DOHH2 (cell line): ENCODE data around the gene ABLIM2.

Experiments used
- H3F3A ChIP-seq: fragments of 200-600 bp; sonication (generic), shearing (Covaris generic); 2 replicates; pipeline ENCODE4 v1.6.0; 2016; ENCODE audit warnings: antibody characterized with exemption, mild to moderate bottlenecking; ENCODE audit not compliant: control insufficient read depth, insufficient read depth
- H3K27ac ChIP-seq: fragments of 200-600 bp; sonication (generic); 2 replicates; pipeline ENCODE4 v1.5.1; 2014; ENCODE audit warnings: low read depth, mild to moderate bottlenecking, low read length, moderate library complexity
- H3K27me3 ChIP-seq: fragments of 200-600 bp; sonication (generic); 2 replicates; pipeline ENCODE4 v1.6.1; 2014; ENCODE audit warnings: mild to moderate bottlenecking, low read length, mixed read lengths; ENCODE audit not compliant: control insufficient read depth
- H3K36me3 ChIP-seq: fragments of 200-600 bp; sonication (generic); 2 replicates; pipeline ENCODE4 v1.6.1; 2014; ENCODE audit warnings: mild to moderate bottlenecking, low read length, moderate library complexity, mixed read lengths; ENCODE audit not compliant: control insufficient read depth
- H3K4me1 ChIP-seq: fragments of 200-600 bp; sonication (generic); 2 replicates; pipeline ENCODE4 v1.6.1; 2014; ENCODE audit warnings: mild to moderate bottlenecking, low read length, mixed read lengths; ENCODE audit not compliant: control insufficient read depth
- H3K4me2 ChIP-seq: fragments of 200-600 bp; sonication (generic); 2 replicates; pipeline ENCODE4 v1.6.0; 2014; ENCODE audit warnings: mild to moderate bottlenecking, low read length, moderate library complexity
- H3K4me3 ChIP-seq: fragments of 200-600 bp; sonication (generic); 2 replicates; pipeline ENCODE4 v1.5.1; 2014; ENCODE audit warnings: mild to moderate bottlenecking, low read length, mixed read lengths
- H3K79me2 ChIP-seq: fragments of 200-600 bp; sonication (generic); 2 replicates; pipeline ENCODE4 v1.6.1; 2014; ENCODE audit warnings: mild to moderate bottlenecking, low read length, mixed read lengths; ENCODE audit not compliant: control insufficient read depth
- H3K9me2 ChIP-seq: fragments of 200-600 bp; sonication (generic); replicated peaks from 2 replicates; pipeline ENCODE4 v1.6.1; 2014; ENCODE audit warnings: mild to moderate bottlenecking, low read length, mixed read lengths; ENCODE audit not compliant: control insufficient read depth
- H3K9me3 ChIP-seq: fragments of 200-600 bp; sonication (generic); 2 replicates; pipeline ENCODE4 v1.6.1; 2014; ENCODE audit warnings: antibody characterized with exemption, low read length, mixed read lengths; ENCODE audit not compliant: control insufficient read depth, insufficient read depth
- H4K20me1 ChIP-seq: fragments of 200-600 bp; sonication (generic); 2 replicates; pipeline ENCODE4 v1.6.0; 2014; ENCODE audit warnings: low read depth, mild to moderate bottlenecking, antibody characterized with exemption, low read length, moderate library complexity; ENCODE audit not compliant: control insufficient read depth, insufficient read depth
- CTCF ChIP-seq: fragments of 200-600 bp; sonication (generic); IDR thresholded peaks from one replicate; pipeline ENCODE4 v1.5.1; 2014; ENCODE audit warnings: antibody characterized with exemption, mild to moderate bottlenecking, low read depth, low read length; ENCODE audit not compliant: poor library complexity, severe bottlenecking
- EZH2phosphoT487 ChIP-seq: fragments of 200-600 bp; sonication (generic); IDR thresholded peaks from 2 replicates; pipeline ENCODE4 v1.6.1; 2017; ENCODE audit warnings: borderline replicate concordance, mild to moderate bottlenecking, antibody characterized with exemption, low read length, moderate library complexity, mixed read lengths

Gene ABLIM2

DNA sequence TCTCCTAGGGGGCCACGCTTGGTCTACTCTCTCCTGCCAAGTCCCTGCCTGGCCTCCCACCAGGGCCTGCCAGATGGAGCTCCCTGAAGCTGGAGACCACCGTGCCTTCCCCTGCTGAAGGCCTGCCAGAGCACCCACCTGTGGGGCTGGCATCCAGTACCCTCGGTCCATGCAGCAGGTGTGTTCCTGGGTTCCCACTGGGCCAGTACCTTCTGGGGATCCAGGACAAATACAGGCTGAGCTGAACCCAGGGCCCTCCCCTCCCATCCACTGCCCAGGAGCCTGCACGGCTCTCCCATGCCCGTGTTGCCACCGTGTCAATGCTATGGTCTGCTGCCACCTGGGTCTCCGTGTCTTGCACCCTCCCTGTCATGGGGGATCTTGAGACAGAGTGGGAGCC is 68.8 kb downstream of the ABLIM2 start:
- Histone ChIP-seq H3K4me1 (no peaks in the 10 kb centered on the region), H3K4me3 (no peak overlapping the region), H3F3A (no peaks in the 10 kb centered on the region), H3K27me3 (no peaks in the 10 kb centered on the region), H3K36me3 (no peaks in the 10 kb centered on the region), H3K27ac (no peak overlapping the region), H3K9me3 (peaks cover 9% of the 10 kb centered on the region), H3K9me2 (no peaks in the 10 kb centered on the region), H4K20me1 (no peaks in the 10 kb centered on the region), H3K79me2 (no peaks in the 10 kb centered on the region), H3K4me2 (no peak overlapping the region)
- TF ChIP-seq CTCF (no peak), EZH2phosphoT487 (no peak)

- Histone ChIP-seq H3K9me2 (no peaks in the 10 kb centered on the region), H3K36me3 (no peaks in the 10 kb centered on the region), H3K27ac (no peak overlapping the region), H3F3A (no peaks in the 10 kb centered on the region), H3K4me2 (no peak overlapping the region), H3K27me3 (no peaks in the 10 kb centered on the region), H4K20me1 (no peaks in the 10 kb centered on the region), H3K79me2 (no peaks in the 10 kb centered on the region), H3K9me3 (peaks cover 9% of the 10 kb centered on the region), H3K4me3 (no peak overlapping the region), H3K4me1 (no peaks in the 10 kb centered on the region)
- TF ChIP-seq EZH2phosphoT487 (no peak), CTCF (no peak)
Measured at GRCh38 chr4:8088966-8089491, 69.6 kb downstream of the ABLIM2 start.

GRCh38 chr4:8087921-8088495 is 70.6 kb downstream of the ABLIM2 start:
- H3K4me1 ChIP-seq: peaks cover 7% of the 10 kb centered on the region
- H3K36me3 ChIP-seq: no peaks in the 10 kb centered on the region
- peaks cover under 1% of the 10 kb centered on the region; the same call in 1 of the 2 replicates for H3K9me3 ChIP-seq
- H3K9me2 ChIP-seq: no peaks in the 10 kb centered on the region
- H3K4me2 ChIP-seq: no peak overlapping the region
- H3K79me2 ChIP-seq: no peaks in the 10 kb centered on the region
- H4K20me1 ChIP-seq: no peaks in the 10 kb centered on the region
- no peak overlapping the region for H3K27ac ChIP-seq
- H3K27me3 ChIP-seq: no peaks in the 10 kb centered on the region
- H3F3A ChIP-seq: no peaks in the 10 kb centered on the region
- H3K4me3 ChIP-seq: no peak overlapping the region
- TF ChIP-seq EZH2phosphoT487: no peak
- no peak for TF ChIP-seq CTCF
